Midbrain (tissue), 1 donor: ENCODE results near the gene DEGS2.

Experiments
- DNase-seq: peaks from one replicate; lab custom pipeline; 2025; lab: John Stamatoyannopoulos, UW

The DEGS2 gene

DNA sequence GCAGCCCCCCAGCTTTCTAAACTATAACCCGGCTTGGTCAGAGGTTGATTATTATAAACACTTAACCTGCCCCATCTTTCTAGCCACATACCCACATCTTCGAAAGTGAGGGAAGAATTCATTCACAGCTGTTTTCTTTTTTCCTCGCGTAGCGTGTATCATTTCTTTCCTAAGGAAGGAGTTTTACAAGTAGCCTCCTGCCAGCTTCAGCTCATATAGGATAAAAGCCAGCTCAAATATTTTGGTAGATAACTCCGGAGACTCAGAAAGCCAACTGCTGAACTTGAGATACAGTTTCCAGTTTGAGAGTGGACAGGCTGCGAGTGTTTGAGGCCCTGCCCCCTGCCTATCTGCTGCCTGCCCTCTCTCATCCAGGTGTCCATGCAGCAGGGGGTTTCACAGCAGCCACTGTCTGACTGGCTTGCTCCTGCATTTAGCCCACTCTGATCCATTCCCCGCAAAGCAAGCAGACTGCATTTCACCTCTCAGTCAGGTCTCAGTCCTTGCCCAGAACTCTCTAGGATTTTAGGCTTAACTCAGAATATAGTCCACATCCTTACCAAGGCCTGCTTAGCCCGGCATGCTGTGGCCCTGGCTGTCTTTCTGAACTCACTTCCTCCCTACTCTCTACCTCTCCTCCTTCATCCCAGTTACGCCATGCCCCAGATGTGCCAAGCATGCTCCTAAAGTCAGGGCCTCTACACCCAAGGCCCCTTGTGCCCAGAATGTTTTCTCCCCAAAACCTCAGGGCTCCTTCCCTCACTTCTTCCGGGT lies 47.3 kb downstream of the DEGS2 start:
- DNase-seq = no peak

DNA sequence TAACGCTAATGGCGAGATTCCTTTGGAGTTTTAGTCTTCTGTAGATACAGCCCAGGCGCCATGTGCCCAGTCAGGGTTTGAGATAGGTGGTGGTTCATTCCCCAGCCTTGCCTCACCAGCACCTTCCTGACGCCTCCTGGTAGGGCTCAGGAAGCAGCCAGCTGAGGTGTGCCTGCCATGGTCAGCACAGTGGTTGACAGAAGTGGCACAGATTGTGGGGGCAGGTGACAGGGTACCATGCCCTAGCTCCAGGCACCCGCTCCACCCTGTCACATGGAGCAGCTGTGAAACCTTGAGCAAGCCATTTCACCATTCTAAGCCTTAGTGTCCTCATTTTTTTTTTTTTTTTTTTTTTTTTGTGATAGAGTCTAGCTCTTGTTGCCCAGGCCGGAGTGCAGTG lies 48.6 kb downstream of the DEGS2 start:
- DNase-seq = no peak

DNA sequence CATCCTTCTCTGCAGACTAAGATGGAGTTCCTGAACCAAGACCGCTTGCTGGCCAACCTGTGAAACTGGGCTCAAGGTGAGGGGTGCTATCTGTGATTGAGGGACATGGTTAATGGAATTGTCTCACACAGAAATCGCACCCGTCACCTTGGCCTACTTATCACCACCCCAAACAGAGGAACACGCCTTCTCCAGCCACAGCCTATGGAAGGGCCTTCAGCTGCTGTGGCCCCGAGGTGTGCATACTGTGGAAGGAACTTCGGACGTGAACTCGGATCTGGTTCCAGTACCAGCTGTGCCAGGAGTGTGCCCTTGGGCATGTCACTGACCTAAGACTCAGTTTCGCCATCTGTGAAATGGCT lies 49.9 kb downstream of the DEGS2 start:
- DNase-seq = no peak

DNA sequence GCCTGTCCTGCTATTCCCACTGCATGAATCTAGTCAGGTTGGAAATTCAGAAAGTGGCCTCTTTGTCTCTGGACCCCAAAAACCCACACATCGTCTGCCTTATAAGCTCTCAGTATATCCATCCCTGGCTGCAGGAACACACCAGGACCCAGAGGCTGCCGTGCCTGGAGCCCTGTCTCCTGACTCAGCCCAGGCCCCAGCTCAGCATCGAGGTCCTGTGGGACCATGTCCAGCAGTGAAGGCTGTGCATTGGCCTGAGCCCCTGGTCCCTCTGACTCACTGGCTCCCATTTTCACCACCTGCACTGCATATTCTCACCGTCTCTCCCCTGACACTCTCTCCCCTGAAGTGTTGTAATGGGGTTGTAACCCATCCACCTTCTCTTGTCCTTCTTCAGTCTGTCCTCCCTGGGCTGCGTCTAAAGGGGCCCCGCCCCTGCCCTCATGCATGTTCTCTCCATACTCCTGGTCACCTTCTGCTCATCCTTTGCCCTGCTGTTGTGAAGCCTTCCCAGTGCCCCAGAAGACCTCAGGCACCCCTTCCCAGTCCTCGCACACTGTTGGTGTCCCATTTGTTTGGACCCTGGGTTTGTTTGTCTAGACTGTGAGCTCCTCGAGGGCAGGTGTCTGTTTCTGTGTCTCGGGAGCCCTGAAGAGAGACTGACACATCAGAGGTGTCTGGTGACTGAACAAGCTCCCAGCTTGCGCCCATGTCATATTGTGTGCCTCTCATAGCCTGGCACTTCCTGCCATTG lies 50.4 kb downstream of the DEGS2 start:
- DNase-seq = no peak

DNA sequence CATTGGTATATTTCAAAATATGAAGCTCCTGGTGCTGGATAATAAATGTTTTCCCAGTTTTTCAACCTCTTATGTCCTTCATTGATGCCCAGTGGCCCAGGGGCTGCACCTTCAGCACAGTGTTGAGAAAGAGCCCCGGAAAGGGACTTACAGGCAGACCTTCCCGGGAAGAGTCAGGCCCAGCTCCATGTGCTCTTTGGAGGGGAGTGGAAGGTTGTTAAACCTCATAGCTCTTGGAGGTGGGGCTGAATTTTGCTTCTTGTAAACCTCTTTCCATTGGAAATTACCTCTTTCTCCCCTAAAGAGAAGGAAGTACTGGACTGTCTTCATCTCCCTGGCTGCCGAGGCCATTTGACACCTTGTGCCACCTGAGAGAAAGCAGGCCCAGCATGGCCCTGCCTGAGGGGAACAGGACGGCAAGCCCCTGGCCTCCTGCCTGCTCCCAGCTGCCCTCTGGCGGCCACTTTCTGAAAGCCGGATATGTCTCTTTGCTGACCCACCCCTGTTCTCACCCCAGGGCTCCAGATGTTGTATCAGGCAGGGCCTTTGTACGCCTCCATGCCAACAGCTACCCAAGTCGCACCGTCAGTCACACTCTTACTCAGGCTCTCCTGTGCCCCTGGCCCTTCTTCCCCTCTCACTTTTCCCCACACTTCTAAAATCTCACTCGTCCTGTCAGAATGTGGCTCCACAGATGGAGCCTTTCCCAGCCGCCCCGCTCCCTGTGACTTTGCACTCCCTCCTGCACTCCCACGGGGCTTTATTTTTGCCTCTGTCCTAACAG lies 51.2 kb downstream of the DEGS2 start:
- DNase-seq = peak; percentile 78

DNA sequence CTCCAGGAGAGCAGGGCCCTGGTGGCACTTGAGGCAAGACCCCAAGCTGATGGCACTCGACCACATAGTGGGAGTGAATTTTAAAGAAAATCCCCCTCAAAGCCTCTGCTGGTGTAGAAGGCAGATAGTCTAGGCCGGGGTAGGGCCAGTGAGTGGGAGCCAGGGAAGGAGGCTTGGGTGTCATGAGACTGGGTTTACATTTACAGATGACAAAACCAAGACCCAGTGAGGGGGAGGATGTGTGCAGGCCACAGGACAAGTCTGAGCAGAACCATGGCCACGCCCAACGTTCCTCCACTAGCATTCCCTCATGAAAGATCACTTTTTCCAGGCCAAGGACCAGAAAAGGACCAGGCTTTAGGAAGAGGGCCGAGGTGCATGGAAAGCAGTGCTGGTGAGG lies 52.2 kb downstream of the DEGS2 start:
- DNase-seq = no peak

DNA sequence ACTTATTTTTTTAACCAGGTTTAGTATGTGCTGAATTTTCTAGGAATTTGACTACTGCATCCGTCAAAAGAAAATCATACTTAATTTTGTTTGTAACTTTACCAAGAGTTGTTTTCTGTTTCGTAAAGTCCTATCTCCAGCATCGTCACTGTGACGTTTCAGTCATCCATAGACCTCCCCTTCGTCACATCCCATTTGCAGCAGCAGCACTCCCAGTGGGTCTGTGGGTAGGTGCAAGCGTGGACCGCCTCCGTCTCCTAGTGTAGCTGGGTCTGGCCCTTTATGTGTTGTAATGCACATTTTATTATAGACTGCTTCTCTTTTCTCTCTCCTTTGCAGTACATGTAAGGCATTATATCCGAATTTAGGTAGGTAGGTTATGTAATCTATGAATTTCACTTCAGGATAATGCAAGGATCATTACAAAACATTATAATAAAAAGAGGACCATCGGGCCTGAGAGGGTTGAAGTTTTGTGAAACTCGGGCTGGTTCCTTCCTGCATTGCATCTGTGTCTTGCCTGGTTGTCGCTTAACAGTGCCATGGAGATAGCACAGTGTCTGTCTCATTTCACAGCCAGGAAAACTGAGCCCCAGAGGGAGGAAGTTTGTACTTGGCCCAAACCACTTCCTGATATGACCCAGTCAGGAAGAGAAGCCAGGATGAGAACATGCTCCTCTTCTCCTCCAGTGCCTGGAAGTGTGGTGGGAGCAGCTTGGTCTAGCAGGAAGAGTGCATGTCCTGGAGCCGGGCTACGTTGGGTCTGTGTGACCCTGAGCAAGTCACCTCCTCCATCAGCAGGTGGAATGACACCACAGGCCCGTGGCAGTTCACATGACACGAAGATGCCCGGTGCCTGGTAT lies 53.0 kb downstream of the DEGS2 start:
- no peak for DNase-seq

DNA sequence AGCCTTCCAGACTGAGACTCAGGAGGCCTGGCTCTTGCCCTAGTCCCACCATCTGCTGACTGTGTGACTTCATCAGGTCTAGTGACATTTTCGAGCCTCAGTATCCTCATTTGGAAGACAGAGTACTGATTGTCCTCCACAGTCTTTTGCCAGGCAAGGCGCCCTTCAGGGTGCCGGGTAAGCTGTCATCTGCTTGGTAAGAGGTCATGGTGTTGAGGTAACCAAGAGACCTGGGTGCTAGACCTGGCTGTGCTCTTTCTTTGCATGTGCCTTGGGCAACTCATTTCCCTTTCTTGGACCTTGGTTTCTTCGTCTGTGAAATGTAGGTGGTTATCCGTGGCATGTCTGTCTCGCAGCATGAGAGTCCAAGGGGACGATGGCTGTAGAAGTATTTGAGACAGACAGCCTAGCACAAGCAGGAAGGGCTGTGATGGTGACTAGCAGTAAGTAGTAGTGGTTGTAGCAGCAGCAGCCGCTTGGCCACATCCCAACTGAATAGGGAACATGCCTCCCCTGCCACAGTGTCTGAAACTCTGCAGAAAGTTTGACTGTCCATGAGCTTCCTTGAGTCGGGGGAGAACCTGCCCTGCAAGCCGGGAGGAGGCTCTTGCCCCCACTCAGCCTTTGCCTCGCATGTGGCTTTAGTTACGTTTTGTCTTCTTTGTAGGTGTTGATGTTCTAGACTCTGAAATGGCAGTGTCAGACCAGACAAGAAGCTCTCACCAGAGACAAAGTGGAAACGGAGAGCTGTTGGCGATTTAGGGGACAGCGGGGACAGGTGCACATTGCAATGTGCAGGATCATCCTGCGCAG lies 53.9 kb downstream of the DEGS2 start:
- DNase-seq = peak; percentile 13

DNA sequence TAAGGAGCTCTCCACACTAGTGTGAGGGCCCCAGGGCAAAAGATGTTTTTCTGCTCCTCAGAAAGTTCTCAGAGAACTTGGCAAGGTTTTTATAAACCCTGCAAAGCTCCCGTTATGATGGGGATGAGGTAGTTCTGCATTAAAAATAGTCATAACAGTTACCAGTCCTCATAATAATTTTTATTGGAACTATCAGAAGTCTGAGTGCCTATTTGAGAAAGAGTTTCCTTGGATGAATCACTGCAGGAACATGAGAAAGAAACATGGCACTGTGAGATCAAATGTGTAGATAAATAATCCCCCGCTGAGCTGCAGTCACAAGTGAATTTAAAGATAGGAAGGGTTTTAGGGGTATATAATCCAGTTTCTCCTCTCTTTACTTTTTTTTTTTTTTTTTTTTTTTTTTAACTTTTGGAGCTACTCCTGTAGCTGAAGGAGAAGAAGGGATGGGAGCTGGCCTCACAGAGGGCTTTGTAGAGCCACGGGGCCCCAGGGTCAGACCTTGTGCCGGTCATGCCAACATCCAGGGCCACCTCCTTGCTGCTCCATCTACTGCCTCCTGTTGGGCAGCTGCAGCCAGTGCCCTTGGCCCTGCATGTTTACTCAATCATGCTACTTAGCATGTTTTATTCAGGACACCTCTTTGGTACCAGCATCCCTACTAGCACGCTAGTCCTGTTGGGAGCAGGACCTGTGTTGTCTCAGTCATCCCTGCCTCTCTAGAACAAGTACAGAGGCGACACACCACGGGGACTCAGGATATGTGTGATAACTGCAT lies 54.7 kb downstream of the DEGS2 start:
- DNase-seq = no peak

DNA sequence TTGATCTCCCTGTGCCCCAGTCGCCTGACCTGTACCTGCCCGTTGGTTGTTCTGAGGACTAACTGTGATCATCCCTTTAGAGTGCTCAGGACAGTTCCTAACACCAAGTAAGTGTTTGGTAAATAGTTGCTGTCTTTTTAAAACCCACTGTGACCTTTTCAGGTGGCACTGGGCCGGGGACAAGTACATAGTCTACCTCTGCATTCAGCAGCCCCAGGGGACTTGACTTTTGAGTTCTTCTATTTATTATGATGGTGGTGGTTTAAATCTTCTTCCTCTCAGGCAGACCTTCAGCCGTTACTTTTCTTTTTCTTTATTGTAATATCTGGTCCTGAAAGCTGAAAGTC lies 55.5 kb downstream of the DEGS2 start:
- no peak for DNase-seq

DNA sequence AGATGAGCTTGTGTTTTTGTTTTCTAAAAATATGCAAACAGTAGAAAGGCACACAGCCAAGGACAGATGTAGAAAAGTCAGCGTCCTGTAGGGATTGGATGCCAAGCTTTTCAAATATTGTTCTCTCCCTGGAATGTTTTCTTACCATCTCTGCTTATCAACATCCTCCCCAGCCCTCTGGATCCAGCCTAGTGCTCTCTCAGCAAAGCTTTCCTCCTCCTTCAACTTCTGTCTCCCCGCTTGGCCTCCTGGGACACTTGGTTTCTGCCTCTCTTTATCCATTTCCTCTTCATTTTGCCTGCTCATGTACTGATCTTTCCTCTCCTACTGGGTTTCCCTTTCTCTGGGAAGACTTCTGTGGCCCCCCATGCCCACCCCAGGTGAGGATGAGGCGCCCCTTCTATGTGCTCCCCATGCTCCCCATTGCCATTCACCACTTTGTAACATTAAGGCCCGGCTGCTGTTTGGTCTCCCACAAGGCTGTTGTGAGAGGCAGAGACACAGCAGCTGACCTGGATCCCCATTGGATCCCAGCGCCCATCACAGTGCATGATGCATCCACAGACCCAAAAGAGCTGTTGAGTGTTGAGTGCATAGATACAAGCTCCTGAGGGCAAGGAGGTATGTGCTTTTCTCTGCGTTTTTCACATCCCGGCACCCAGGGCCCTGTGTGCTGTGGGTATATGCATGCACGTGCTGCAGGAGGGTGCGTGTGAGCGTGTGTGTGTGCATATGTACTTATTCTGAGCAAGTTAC lies 56.0 kb downstream of the DEGS2 start:
- no peak for DNase-seq

DNA sequence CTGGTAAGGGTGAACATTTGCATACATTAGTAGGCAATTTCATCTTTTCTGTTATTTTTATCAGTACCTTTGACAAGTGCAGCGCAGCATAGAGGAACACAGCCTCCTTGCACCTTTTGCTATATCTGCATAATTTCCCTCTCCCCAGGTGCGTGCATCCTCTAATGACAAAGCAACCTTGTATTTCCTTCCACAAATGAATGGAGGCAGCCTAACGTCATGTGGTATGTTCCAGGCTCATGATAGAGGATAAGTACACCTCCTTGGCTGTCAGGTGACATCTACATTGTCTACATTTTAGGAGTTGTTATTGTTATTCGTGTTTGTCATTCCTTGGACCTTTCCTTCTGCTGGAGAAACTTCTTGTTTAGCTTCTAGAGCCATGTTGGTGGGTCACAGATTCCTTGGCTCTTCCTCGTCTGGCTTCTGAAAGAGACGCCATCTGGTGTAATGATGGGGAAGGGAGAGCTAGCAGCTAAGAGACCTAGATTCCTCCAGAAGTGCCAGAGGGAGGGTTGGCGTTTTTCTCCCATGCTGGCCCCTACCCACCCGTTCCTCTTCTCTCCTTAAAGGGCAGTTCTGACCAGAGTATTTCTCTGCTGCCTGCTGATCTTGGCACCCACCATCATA lies 57.2 kb downstream of the DEGS2 start:
- no peak for DNase-seq

DNA sequence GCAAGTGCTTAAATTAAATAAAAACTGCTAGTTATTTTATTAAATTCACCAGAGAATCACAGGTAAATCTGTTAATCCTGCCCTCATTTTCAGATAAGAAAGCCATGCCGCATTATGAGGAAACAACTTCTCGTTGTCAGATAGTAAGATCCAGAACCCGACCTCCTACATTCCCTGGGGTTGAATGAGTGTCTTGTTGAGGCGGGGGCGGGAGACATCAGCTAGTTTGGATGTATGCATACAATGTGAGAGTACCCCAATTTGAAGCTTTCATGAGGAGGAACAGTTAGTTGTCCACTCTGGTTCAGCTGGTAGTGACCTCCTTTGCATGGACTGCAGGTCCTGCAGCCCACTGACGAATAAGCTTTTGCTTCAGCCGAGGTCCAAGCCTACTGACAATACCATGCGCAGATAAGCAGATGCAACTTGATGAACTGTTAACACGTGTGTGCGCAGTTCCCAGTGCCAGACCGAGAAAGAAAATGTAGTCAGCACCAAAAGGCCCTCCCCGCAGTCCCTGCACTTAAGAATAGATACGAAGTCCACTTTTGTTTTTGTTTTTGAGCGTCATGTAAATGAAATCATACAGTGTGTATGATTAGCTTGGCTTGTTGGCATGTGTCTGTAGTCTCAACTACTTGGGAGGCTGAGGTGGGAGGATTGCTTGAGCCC lies 59.3 kb downstream of the DEGS2 start:
- no peak for DNase-seq

DNA sequence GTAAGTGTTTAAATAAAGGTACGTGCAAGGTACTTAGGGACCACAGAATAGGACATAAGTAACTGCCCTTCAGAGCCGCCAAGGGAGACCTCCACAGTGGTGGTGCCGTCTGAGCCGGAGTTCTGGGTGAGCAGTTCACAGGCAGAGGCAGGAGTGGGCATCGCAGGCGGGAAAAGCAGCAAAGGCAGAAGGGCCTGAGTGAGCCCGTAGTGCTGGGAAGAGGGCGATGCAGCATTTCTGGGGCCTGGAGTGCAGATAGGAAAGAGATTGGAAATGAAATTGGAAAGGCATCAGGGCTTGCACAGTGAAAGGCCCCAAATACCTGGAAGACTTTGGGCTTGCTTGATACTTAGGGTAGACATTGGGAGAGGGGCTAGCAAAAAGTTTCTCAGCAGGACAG lies 61.3 kb downstream of the DEGS2 start:
- no peak for DNase-seq

DNA sequence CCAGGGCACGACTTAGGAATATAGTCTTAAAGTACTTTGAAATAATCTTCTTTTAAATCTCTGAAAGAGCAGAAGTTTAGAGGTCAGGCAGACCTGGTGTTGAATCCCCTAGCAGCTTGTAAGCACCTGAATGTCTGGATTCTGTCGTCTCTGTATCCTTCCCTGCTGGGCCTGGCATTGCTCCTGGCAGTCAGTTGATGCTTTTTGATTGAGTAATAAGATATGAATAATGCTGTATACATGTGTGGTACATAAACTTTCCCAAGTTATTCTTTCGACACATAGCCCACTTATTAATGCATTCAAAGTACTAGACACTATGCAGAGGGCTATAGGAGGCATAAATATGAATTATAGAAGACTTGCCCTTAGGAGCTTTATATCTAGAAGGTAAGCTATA lies 62.8 kb downstream of the DEGS2 start:
- no peak for DNase-seq
